VCaP (cell line): ENCODE measurements around the gene FAM83G.

ENCODE experiments used
- H3K27ac ChIP-seq: fragments of 450-650 bp; 2 replicates; pipeline ENCODE4 v1.5.1; 2017
- CTCF ChIP-seq: fragments of 450-650 bp; conservative IDR thresholded peaks from 2 replicates; pipeline ENCODE4 v1.5.1; 2017; ENCODE audit warnings: mild to moderate bottlenecking, moderate library complexity

The FAM83G gene

GRCh38 chr17:18950346-18950745 lies 54.2 kb downstream of the FAM83G start:
- no peak for TF ChIP-seq CTCF
- no peak overlapping the region for H3K27ac ChIP-seq

- H3K27ac ChIP-seq, result no peak overlapping the region
- TF ChIP-seq CTCF, result no peak
These were observed 55.0 kb downstream of the FAM83G start for GRCh38 chr17:18949566-18949965.

GRCh38 chr17:18948476-18949006 lies 56.0 kb downstream of the FAM83G start:
- no peak overlapping the region for H3K27ac ChIP-seq
- no peak for TF ChIP-seq CTCF

GRCh38 chr17:18947866-18948265 lies 56.7 kb downstream of the FAM83G start:
- TF ChIP-seq CTCF, result no peak

GRCh38 chr17:18946536-18946935 lies 58.0 kb downstream of the FAM83G start:
- no peak overlapping the region for H3K27ac ChIP-seq
- TF ChIP-seq CTCF, result no peak

More at GRCh38 chr17:18947866-18948265, 56.7 kb downstream of the FAM83G start:
- no peak overlapping the region for H3K27ac ChIP-seq

- TF ChIP-seq CTCF, result no peak
- H3K27ac ChIP-seq, result no peak overlapping the region
These were observed 59.9 kb downstream of the FAM83G start for GRCh38 chr17:18944646-18945045.

- no peak overlapping the region for H3K27ac ChIP-seq
- TF ChIP-seq CTCF, result no peak
These were observed 65.9 kb downstream of the FAM83G start for GRCh38 chr17:18938692-18939023.
